ENCODE results near the gene CCDC186.

DNA sequence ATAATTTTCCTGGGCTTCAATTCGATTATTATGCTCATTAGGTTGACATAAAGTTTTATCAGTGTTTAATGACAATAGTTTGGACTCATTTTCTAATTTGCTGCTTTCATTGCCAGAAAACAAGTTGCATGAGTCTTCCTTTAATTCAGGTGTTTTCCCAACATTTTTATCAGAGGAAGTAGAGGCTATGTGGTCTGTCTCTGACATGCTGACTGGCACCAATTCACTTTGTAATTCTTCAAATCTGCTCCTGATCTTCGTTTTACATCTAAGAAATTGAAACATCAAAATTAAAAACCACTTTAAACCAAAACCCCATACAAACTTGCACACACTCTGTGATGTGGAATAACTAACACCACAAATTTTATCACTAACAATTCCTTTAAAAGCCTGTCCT, 10.9 kb downstream of the CCDC186 start:
- TF ChIP-seq SMC3 (conservative IDR thresholded peaks at IDR 0.05; ENCODE audit: poor library complexity) (no peak), POLR2AphosphoS5 (IDR thresholded peaks at IDR 0.05) (no peak), EP300 (conservative IDR thresholded peaks at IDR 0.05; ENCODE audit: poor library complexity, severe bottlenecking) (no peak), EZH2 (IDR thresholded peaks at IDR 0.05; ENCODE audit: borderline replicate concordance, insufficient read depth, low read length, poor library complexity, severe bottlenecking) (no peak), REST (IDR thresholded peaks at IDR 0.05; ENCODE audit: borderline replicate concordance) (no peak)
- TF ChIP-seq, protein P1, sequence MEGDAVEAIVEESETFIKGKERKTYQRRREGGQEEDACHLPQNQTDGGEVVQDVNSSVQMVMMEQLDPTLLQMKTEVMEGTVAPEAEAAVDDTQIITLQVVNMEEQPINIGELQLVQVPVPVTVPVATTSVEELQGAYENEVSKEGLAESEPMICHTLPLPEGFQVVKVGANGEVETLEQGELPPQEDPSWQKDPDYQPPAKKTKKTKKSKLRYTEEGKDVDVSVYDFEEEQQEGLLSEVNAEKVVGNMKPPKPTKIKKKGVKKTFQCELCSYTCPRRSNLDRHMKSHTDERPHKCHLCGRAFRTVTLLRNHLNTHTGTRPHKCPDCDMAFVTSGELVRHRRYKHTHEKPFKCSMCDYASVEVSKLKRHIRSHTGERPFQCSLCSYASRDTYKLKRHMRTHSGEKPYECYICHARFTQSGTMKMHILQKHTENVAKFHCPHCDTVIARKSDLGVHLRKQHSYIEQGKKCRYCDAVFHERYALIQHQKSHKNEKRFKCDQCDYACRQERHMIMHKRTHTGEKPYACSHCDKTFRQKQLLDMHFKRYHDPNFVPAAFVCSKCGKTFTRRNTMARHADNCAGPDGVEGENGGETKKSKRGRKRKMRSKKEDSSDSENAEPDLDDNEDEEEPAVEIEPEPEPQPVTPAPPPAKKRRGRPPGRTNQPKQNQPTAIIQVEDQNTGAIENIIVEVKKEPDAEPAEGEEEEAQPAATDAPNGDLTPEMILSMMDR (IDR thresholded peaks at IDR 0.05; ENCODE audit: poor library complexity, severe bottlenecking) = no peak
